Ovary (tissue), 3 donors: ENCODE measurements around the gene NFASC.

Experiments
- EP300 ChIP-seq: sonication (generic); formaldehyde crosslinking; IDR thresholded peaks from one replicate; pipeline ENCODE4 v1.6.1; 2017; ENCODE audit warnings: antibody characterized with exemption
- POLR2A ChIP-seq: fragments of 450-650 bp; IDR thresholded peaks from one replicate; pipeline ENCODE4 v1.6.1; 2017; ENCODE audit warnings: antibody characterized with exemption, mild to moderate bottlenecking, moderate library complexity
- TF ChIP-seq, protein P1 (sequence below), 3 donors: fragments of 450-650 bp in 2 of 3; fragments of 200-600 bp in 1 of 3; IDR thresholded peaks; one replicate each; pipeline versions ENCODE4 v1.5.1 to v1.8.0; 2016 to 2022; ENCODE audit warnings: antibody characterized with exemption in 3 of 3, mild to moderate bottlenecking in 1 of 3
- donor health status: DM: no; HTN: no; CAD: no.

DNA sequence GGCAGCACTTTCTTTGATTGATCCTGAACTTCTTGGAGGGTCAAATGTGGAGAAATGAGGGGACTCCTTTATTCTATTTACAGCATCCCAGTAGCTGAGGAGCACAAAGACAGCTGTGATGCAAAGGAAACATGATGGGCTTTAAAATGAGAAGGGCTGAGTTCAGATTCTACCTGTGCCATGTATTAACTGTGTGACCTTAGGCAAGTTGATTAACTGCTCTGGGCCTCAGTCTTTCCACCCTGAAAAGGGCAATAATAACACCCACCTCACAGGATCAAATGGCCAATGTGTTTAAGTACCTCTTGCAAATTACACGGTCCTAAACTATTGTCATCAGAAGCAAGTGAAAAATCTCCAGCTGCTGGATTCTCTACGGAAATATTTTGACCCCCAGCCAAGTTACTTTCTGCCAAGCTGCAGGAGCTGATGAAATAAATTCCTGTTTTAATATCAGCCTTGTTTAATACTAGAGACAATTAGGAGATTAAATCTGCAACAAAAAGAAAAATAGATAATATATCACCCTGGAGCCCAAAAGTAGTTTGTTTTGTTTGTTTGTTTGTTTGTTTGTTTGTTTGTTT is 197.9 kb downstream of the NFASC start:
- TF ChIP-seq, protein P1, sequence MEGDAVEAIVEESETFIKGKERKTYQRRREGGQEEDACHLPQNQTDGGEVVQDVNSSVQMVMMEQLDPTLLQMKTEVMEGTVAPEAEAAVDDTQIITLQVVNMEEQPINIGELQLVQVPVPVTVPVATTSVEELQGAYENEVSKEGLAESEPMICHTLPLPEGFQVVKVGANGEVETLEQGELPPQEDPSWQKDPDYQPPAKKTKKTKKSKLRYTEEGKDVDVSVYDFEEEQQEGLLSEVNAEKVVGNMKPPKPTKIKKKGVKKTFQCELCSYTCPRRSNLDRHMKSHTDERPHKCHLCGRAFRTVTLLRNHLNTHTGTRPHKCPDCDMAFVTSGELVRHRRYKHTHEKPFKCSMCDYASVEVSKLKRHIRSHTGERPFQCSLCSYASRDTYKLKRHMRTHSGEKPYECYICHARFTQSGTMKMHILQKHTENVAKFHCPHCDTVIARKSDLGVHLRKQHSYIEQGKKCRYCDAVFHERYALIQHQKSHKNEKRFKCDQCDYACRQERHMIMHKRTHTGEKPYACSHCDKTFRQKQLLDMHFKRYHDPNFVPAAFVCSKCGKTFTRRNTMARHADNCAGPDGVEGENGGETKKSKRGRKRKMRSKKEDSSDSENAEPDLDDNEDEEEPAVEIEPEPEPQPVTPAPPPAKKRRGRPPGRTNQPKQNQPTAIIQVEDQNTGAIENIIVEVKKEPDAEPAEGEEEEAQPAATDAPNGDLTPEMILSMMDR (IDR thresholded peaks at IDR 0.05) = no peak
- TF ChIP-seq POLR2A (no peak), EP300 (no peak)
